H9 (cell line): ENCODE results near the gene MYO1F. TPM values are rescaled to one million over a fixed set of nuclear protein-coding genes. Genes with fewer than 3 reads are reported as not detected.

Experiments used
- DNase-seq: peaks from one replicate; pipeline ENCODE4 v3.0.0-alpha.2; 2017
- H2AFZ ChIP-seq: one replicate; pipeline ENCODE4 v1.6.1; 2013; ENCODE audit warnings: mild to moderate bottlenecking, low read length, control low read depth, moderate library complexity
- H2AK5ac ChIP-seq: 2 replicates; pipeline ENCODE4 v1.6.1; 2013; ENCODE audit warnings: low read length, control low read depth, mixed read lengths; ENCODE audit not compliant: insufficient read length
- H2BK120ac ChIP-seq: one replicate; pipeline ENCODE4 v1.6.1; 2013; ENCODE audit warnings: low read depth, mild to moderate bottlenecking, low read length, control low read depth, inconsistent platforms; ENCODE audit not compliant: poor library complexity, severe bottlenecking
- H2BK12ac ChIP-seq: 2 replicates; pipeline ENCODE4 v1.6.1; 2013; ENCODE audit warnings: low read length, control low read depth, mixed read lengths, low read depth; ENCODE audit not compliant: insufficient read length
- H2BK15ac ChIP-seq: 2 replicates; pipeline ENCODE4 v1.6.1; 2013; ENCODE audit warnings: low read depth, low read length, control low read depth
- H2BK20ac ChIP-seq: one replicate; pipeline ENCODE4 v1.6.1; 2013; ENCODE audit warnings: low read depth, mild to moderate bottlenecking, low read length, control low read depth, inconsistent platforms; ENCODE audit not compliant: poor library complexity, severe bottlenecking
- H2BK5ac ChIP-seq: 2 replicates; pipeline ENCODE4 v1.6.1; 2013; ENCODE audit warnings: low read length, control low read depth, mixed read lengths; ENCODE audit not compliant: insufficient read length
- H3K14ac ChIP-seq: 2 replicates; pipeline ENCODE4 v1.6.1; 2013; ENCODE audit warnings: low read length, control low read depth; ENCODE audit not compliant: insufficient read depth
- H3K18ac ChIP-seq: 2 replicates; pipeline ENCODE4 v1.6.1; 2013; ENCODE audit warnings: low read depth, mild to moderate bottlenecking, mixed read lengths, low read length, control low read depth; ENCODE audit not compliant: insufficient read length
- H3K23ac ChIP-seq: 2 replicates; pipeline ENCODE4 v1.6.1; 2013; ENCODE audit warnings: low read length, control low read depth, mixed read lengths, low read depth; ENCODE audit not compliant: insufficient read length
- H3K23me2 ChIP-seq: 2 replicates; pipeline ENCODE4 v1.6.1; 2013; ENCODE audit warnings: low read depth, mild to moderate bottlenecking, mixed read lengths, low read length, control low read depth; ENCODE audit not compliant: insufficient read length, poor library complexity, severe bottlenecking
- H3K27ac ChIP-seq: 2 replicates; pipeline ENCODE4 v1.5.1; 2013; ENCODE audit warnings: low read length, control low read depth, mixed read lengths, low read depth; ENCODE audit not compliant: insufficient read length
- H3K27me3 ChIP-seq: 2 replicates; pipeline ENCODE4 v1.6.1; 2013; ENCODE audit warnings: low read length, control low read depth, inconsistent platforms; ENCODE audit not compliant: insufficient read depth
- H3K4ac ChIP-seq: 2 replicates; pipeline ENCODE4 v1.6.1; 2013; ENCODE audit warnings: low read depth, mild to moderate bottlenecking, control low read depth, inconsistent platforms, low read length, moderate library complexity
- H3K4me1 ChIP-seq: 2 replicates; pipeline ENCODE4 v1.6.1; 2013; ENCODE audit warnings: low read length, control low read depth, inconsistent platforms; ENCODE audit not compliant: insufficient read depth
- H3K4me2 ChIP-seq: 2 replicates; pipeline ENCODE4 v1.6.1; 2013; ENCODE audit warnings: low read length, control low read depth, mixed read lengths; ENCODE audit not compliant: insufficient read length, insufficient read depth
- H3K56ac ChIP-seq: 2 replicates; pipeline ENCODE4 v1.6.1; 2013; ENCODE audit warnings: low read depth, mild to moderate bottlenecking, mixed read lengths, low read length, control low read depth; ENCODE audit not compliant: insufficient read length
- H3K79me1 ChIP-seq: 2 replicates; pipeline ENCODE4 v1.6.1; 2013; ENCODE audit warnings: low read depth, mild to moderate bottlenecking, moderate library complexity, low read length, control low read depth, inconsistent platforms; ENCODE audit not compliant: insufficient read depth, poor library complexity, severe bottlenecking
- H3K79me2 ChIP-seq: 2 replicates; pipeline ENCODE4 v1.6.1; 2013; ENCODE audit warnings: low read length, control low read depth, inconsistent platforms; ENCODE audit not compliant: insufficient read depth
- H3K9ac ChIP-seq: 2 replicates; pipeline ENCODE4 v1.6.1; 2013; ENCODE audit warnings: low read length, control low read depth, mixed read lengths; ENCODE audit not compliant: insufficient read length; ENCODE audit errors: extremely low read depth
- H3K9me3 ChIP-seq: one replicate; pipeline ENCODE4 v1.6.1; 2013; ENCODE audit warnings: low read depth, low read length, inconsistent platforms; ENCODE audit not compliant: control insufficient read depth
- H3T11ph ChIP-seq: one replicate; pipeline ENCODE4 v1.6.1; 2013; ENCODE audit warnings: mild to moderate bottlenecking, low read length, control low read depth, inconsistent platforms
- H4K20me1 ChIP-seq: one replicate; pipeline ENCODE4 v1.6.1; 2013; ENCODE audit not compliant: control insufficient read depth, insufficient read length, insufficient read depth
- H4K5ac ChIP-seq: 2 replicates; pipeline ENCODE4 v1.6.1; 2013; ENCODE audit warnings: low read depth, mild to moderate bottlenecking, mixed read lengths, low read length, control low read depth; ENCODE audit not compliant: insufficient read length
- H4K8ac ChIP-seq: replicated peaks from 2 replicates; pipeline ENCODE4 v1.6.1; 2013; ENCODE audit warnings: low read length, control low read depth, mixed read lengths, low read depth; ENCODE audit not compliant: insufficient read length
- H4K91ac ChIP-seq: 2 replicates; pipeline ENCODE4 v1.6.1; 2013; ENCODE audit warnings: low read depth, mild to moderate bottlenecking, moderate library complexity, mixed read lengths, low read length, control low read depth; ENCODE audit not compliant: insufficient read length
- H3K27ac Mint-ChIP-seq, 3 experiments: 2 replicates in 2 of 3; 3 replicates in 1 of 3; pipeline ENCODE4 v1.8.0; 2020 to 2021; ENCODE audit warnings: mixed read lengths in 3 of 3, mild to moderate bottlenecking in 1 of 3, moderate library complexity in 1 of 3
- H3K27me3 Mint-ChIP-seq: 2 replicates; pipeline ENCODE4 v1.8.0; 2021; ENCODE audit warnings: low read depth, mild to moderate bottlenecking, moderate library complexity, mixed read lengths
- H3K36me3 Mint-ChIP-seq, 3 experiments: 2 replicates in 2 of 3; 3 replicates in 1 of 3; pipeline ENCODE4 v1.8.0; 2020 to 2021; ENCODE audit warnings: low read depth in 3 of 3, mixed read lengths in 3 of 3; ENCODE audit not compliant: insufficient read depth in 1 of 3
- H3K4me1 Mint-ChIP-seq, 2 experiments: 2 replicates each; pipeline ENCODE4 v1.8.0; 2020; ENCODE audit warnings: mixed read lengths in 2 of 2
- H3K4me3 Mint-ChIP-seq, 2 experiments: 2 replicates in 1 of 2; 3 replicates in 1 of 2; pipeline ENCODE4 v1.8.0; 2020 to 2021; ENCODE audit warnings: mild to moderate bottlenecking in 2 of 2, mixed read lengths in 2 of 2, moderate library complexity in 1 of 2
- H3K9me3 Mint-ChIP-seq, 2 experiments: 2 replicates in 1 of 2; 3 replicates in 1 of 2; pipeline ENCODE4 v1.8.0; 2020; ENCODE audit warnings: mild to moderate bottlenecking in 2 of 2, mixed read lengths in 2 of 2, moderate library complexity in 1 of 2
- WGBS: extraction: QIAGEN DNeasy Blood & Tissue Kit; methylation state at CpG from one replicate; pipeline ENCODE4 v1.1.7; 2013; ENCODE audit warnings: missing lambda C conversion rate, low lambda C conversion rate, mixed read lengths; ENCODE audit not compliant: insufficient read length; ENCODE audit errors: extremely low coverage; 5-methylcytosine and 5-hydroxymethylcytosine counted together
- total RNA-seq: library from RNA; stranded (reverse); gene quantifications from 2 replicates; pipeline ENCODE4 v1.2.1, GENCODE V29; 2021
- TF ChIP-seq, protein P1 (sequence below): fragments of 200-600 bp; sonication (generic); conservative IDR thresholded peaks from 3 replicates; pipeline ENCODE4 v1.8.0; 2021; ENCODE audit warnings: antibody characterized with exemption, mild to moderate bottlenecking

Gene MYO1F
- total RNA-seq, 1 experiment from 2014 or later, result 1.0 TPM

DNA sequence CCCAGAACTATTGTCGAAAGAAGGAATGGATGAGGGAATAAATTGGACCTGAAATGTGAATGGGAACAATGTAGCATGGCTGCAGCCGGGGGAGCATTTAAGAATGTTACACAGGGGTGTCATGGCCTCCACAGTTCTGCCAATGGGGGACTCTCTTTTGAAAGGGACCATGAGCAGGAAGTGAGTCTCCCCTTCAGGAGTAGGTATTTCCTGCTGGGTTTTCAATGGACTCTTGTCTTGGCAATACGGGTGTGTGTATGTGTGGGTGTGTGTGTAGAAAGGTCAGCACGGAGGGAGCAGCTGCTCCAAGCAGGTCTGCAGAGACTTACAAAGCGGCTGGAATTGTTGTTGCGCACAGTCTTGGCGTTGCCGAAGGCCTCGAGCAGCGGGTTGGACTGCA, 24.4 kb downstream of the MYO1F start:
- Histone ChIP-seq H4K5ac (no peak overlapping the region), H3K14ac (no peak overlapping the region), H2BK20ac (no peak overlapping the region), H3K27me3 (no peaks in the 10 kb centered on the region), H3K18ac (no peak overlapping the region), H3K79me1 (no peaks in the 10 kb centered on the region), H4K8ac (no peak overlapping the region), H2BK5ac (no peak overlapping the region), H2AFZ (no peak overlapping the region), H3K56ac (no peak overlapping the region), H3K4ac (no peak overlapping the region), H4K20me1 (no peaks in the 10 kb centered on the region), H3K4me1 (no peaks in the 10 kb centered on the region), H2BK15ac (no peak overlapping the region), H3K23me2 (no peaks in the 10 kb centered on the region), H3K9ac (no peak overlapping the region), H2AK5ac (no peak overlapping the region), H3K9me3 (no peaks in the 10 kb centered on the region), H4K91ac (no peak overlapping the region), H3K27ac (no peak overlapping the region), H2BK120ac (no peak overlapping the region), H3K23ac (no peak overlapping the region), H3K79me2 (no peaks in the 10 kb centered on the region), H2BK12ac (no peak overlapping the region), H3T11ph (no peak overlapping the region), H3K4me2 (no peak overlapping the region)
- DNase-seq, result peak; percentile 58
- WGBS, result no CpG with 5 or more reads among the region's 10 CpGs
- no peak overlapping the region; a peak in 1 of 7 replicates for H3K27ac Mint-ChIP-seq
- peaks cover 4 to 5% (median 4%) of the 10 kb centered on the region in 3 experiments; a peak in 6 of 7 replicates for H3K36me3 Mint-ChIP-seq
- H3K27me3 Mint-ChIP-seq, result peaks cover 19% of the 10 kb centered on the region
- TF ChIP-seq, protein P1, sequence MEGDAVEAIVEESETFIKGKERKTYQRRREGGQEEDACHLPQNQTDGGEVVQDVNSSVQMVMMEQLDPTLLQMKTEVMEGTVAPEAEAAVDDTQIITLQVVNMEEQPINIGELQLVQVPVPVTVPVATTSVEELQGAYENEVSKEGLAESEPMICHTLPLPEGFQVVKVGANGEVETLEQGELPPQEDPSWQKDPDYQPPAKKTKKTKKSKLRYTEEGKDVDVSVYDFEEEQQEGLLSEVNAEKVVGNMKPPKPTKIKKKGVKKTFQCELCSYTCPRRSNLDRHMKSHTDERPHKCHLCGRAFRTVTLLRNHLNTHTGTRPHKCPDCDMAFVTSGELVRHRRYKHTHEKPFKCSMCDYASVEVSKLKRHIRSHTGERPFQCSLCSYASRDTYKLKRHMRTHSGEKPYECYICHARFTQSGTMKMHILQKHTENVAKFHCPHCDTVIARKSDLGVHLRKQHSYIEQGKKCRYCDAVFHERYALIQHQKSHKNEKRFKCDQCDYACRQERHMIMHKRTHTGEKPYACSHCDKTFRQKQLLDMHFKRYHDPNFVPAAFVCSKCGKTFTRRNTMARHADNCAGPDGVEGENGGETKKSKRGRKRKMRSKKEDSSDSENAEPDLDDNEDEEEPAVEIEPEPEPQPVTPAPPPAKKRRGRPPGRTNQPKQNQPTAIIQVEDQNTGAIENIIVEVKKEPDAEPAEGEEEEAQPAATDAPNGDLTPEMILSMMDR, result no peak
- H3K4me1 Mint-ChIP-seq, result peaks cover 4 to 12% of the 10 kb centered on the region in 2 experiments
- peak overlapping the region in 1 of 2 experiments; percentile 16; a peak in 1 of 5 replicates for H3K4me3 Mint-ChIP-seq
- no peaks in the 10 kb centered on the region for H3K9me3 Mint-ChIP-seq
